Ishikawa (cell line): ENCODE data around the gene EFCAB9.
A peak's percentile ranks its signal among the peaks of the same experiment; 100 is the strongest.

Experiments used
- CEBPB ChIP-seq: IDR thresholded peaks from 2 replicates; pipeline ENCODE4 v1.6.1; 2012
- CREB1 ChIP-seq: IDR thresholded peaks from 2 replicates; pipeline ENCODE4 v1.6.1; 2012; ENCODE audit warnings: low read depth
- EGR1 ChIP-seq: IDR thresholded peaks from 2 replicates; pipeline ENCODE4 v1.6.1; 2012
- EP300 ChIP-seq: IDR thresholded peaks from 2 replicates; pipeline ENCODE4 v1.6.1; 2012; ENCODE audit warnings: borderline replicate concordance
- FOXM1 ChIP-seq: IDR thresholded peaks from 2 replicates; pipeline ENCODE4 v1.6.1; 2012; ENCODE audit warnings: low read depth, borderline replicate concordance
- MAX ChIP-seq: IDR thresholded peaks from 2 replicates; pipeline ENCODE4 v1.6.1; 2012
- NFIC ChIP-seq: IDR thresholded peaks from 2 replicates; pipeline ENCODE4 v1.6.1; 2012
- RAD21 ChIP-seq: IDR thresholded peaks from 2 replicates; pipeline ENCODE4 v1.6.1; 2012; ENCODE audit warnings: low read depth
- REST ChIP-seq: IDR thresholded peaks from 2 replicates; pipeline ENCODE4 v1.6.1; 2012; ENCODE audit warnings: low read depth, mild to moderate bottlenecking
- TAF1 ChIP-seq: IDR thresholded peaks from 2 replicates; pipeline ENCODE4 v1.6.1; 2012; ENCODE audit warnings: low read depth, mild to moderate bottlenecking
- TCF12 ChIP-seq: IDR thresholded peaks from 2 replicates; pipeline ENCODE4 v1.6.1; 2012; ENCODE audit warnings: low read depth
- TEAD4 ChIP-seq: IDR thresholded peaks from 2 replicates; pipeline ENCODE4 v1.6.1; 2012
- USF1 ChIP-seq: IDR thresholded peaks from 2 replicates; pipeline ENCODE4 v1.6.1; 2012
- YY1 ChIP-seq: IDR thresholded peaks from 2 replicates; pipeline ENCODE4 v1.6.1; 2012; ENCODE audit warnings: low read depth
- ZBTB7A ChIP-seq: IDR thresholded peaks from 2 replicates; pipeline ENCODE4 v1.6.1; 2012; ENCODE audit warnings: low read depth

Gene EFCAB9

GRCh38 chr5:172185096-172185461 lies 8.9 kb upstream of the EFCAB9 start:
- TF ChIP-seq CREB1 (no peak), RAD21 (no peak), ZBTB7A (no peak), FOXM1 (no peak), YY1 (no peak), CEBPB (no peak), MAX (no peak), NFIC (no peak), EP300 (no peak), EGR1 (no peak), REST (no peak), USF1 (no peak), TAF1 (no peak), TCF12 (no peak), TEAD4 (no peak)

- TF ChIP-seq FOXM1, result no peak
Measured at GRCh38 chr5:172186114-172186695, 7.8 kb upstream of the EFCAB9 start.

GRCh38 chr5:172187118-172188032 lies 6.6 kb upstream of the EFCAB9 start:
- peak; percentile 43; the same call in 1 of the 2 replicates for TF ChIP-seq MAX
- peak; percentile 32; the same call in 1 of the 2 replicates for TF ChIP-seq TAF1
- no peak for TF ChIP-seq YY1
- TF ChIP-seq RAD21, result no peak

- TF ChIP-seq MAX (peak; percentile 58; the same call in 1 of the 2 replicates), RAD21 (peak; percentile 85), TCF12 (0 out of 2 replicates have a peak, but pooled peaks have one; percentile 41), CREB1 (no peak), NFIC (no peak), EP300 (no peak), YY1 (no peak), FOXM1 (no peak), REST (no peak), EGR1 (peak; percentile 63), USF1 (no peak), ZBTB7A (peak; percentile 60), TAF1 (peak; percentile 24; the same call in 1 of the 2 replicates), CEBPB (no peak), TEAD4 (0 out of 2 replicates have a peak, but pooled peaks have one; percentile 14)
Measured at GRCh38 chr5:172188033-172188892, 5.7 kb upstream of the EFCAB9 start, which contains the start of gene STK10. TSS of gene STK10 (minus strand) at chr5:172188224. CDS start at chr5:172188042, 182 bp downstream.
